ENCODE results near the gene AUTS2.

DNA sequence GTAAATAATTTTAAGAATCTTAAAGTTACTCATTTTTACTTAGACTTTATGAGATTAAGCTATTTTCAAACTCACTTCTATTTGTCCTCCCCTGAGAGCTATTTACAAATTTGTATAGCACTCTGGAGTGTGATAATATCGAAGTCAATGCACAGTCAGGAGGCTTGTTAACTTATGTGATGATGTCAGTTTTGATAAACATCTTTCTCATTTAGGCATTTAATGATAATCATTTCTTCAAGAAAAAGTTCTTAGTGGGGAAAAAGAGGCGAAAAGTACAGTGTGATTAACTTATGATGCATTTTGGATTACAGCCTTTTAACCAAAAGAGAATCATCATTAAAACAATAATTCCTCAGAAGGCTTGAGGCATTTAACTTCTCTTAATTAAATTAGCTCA is 468.6 kb downstream of the AUTS2 start:
- TF ChIP-seq, protein P1, sequence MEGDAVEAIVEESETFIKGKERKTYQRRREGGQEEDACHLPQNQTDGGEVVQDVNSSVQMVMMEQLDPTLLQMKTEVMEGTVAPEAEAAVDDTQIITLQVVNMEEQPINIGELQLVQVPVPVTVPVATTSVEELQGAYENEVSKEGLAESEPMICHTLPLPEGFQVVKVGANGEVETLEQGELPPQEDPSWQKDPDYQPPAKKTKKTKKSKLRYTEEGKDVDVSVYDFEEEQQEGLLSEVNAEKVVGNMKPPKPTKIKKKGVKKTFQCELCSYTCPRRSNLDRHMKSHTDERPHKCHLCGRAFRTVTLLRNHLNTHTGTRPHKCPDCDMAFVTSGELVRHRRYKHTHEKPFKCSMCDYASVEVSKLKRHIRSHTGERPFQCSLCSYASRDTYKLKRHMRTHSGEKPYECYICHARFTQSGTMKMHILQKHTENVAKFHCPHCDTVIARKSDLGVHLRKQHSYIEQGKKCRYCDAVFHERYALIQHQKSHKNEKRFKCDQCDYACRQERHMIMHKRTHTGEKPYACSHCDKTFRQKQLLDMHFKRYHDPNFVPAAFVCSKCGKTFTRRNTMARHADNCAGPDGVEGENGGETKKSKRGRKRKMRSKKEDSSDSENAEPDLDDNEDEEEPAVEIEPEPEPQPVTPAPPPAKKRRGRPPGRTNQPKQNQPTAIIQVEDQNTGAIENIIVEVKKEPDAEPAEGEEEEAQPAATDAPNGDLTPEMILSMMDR (IDR thresholded peaks at IDR 0.05; ENCODE audit: insufficient read depth, low read length, poor library complexity, severe bottlenecking) = no peak
- TF ChIP-seq EZH2phosphoT487 (conservative IDR thresholded peaks at IDR 0.05; ENCODE audit: low read length) = no peak

All from SU-DHL-6 (cell line).